ENCODE results near the gene FRY.

Gene FRY

DNA sequence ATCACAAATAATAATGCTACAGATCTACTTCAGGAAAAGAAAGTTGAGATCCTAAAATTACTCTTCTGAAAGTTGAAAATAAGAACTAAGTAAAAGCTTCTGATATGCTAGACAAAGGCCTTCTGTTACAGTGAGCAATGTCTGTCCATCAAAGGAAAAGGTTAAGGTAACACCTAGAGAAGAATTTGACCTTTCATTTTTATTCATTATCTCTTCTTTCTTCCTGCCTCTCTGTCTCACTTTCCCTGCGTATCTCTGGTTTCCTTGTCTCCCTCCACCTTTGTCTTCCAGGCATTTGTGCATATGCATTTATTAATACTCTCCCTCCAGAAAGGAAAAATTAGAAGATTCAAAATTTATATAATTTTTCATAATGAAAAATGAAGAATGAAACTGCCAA, 234.6 kb downstream of the FRY start:
- no peak for TF ChIP-seq ZNF274 (IDR thresholded peaks at IDR 0.05; ENCODE audit: low read depth, low read length)
- no peak overlapping the region for H3K4me3 ChIP-seq (ENCODE audit: low read length)

DNA sequence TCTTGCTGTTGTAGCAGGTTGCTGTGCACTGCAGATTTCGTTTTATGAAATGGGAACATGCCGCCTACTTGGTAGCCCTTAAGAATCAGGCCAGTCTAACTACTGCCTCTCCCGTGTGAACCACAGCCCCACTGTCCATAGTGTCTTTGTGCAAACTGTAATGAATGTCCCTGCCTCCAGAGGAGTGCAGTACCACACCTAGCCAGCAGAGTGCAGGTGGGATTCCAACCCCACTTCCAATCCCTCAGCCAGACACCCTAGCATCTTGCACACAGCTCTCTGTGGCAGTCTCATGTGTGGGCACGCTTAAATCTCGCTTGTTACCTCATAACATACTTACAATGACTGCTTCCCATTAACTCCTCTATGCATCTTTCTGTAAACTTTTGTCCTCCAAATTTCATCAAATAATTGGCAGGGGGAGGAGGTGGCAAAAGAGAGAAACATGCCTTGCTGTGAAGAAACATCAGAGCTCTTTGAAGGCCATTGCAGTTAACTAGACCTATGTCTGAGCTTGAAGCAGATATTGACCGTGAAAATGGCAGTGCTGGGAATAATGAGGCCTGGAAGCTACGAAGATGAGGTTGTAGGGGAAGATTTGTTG, 236.4 kb downstream of the FRY start:
- TF ChIP-seq ZNF274 (IDR thresholded peaks at IDR 0.05; ENCODE audit: low read depth, low read length) = no peak
- no peak overlapping the region for H3K4me3 ChIP-seq (ENCODE audit: low read length)

DNA sequence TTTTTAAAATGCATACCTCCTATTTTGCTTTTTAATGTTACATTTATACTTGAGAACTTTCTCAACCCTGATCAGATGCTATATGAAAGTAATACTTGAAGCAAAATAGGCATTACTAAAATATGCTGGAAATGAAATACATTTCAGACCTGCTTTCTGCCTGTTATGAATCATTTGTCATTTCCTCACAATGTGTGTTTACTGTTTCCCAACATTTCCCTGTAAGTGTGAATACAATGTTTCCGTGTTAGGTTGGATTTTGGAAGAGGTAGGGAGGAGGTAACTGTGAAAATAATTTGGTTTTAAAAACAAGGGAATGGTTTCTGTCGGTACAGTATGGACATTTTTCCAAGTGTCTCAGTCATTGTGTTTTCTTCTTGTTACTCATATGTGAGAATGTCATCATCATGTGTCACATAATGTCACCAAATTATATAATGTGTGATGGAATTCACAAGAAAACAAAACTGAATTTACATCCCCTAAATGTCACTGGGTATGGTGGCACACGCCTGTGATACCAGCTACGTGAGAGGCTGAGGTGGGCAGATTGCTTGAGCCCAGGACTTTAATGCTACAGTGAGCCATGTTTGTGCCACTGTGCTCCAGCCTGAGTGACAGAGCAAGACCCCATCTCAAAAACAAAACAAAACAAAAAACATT, 240.6 kb downstream of the FRY start:
- no peak overlapping the region for H3K4me3 ChIP-seq (ENCODE audit: low read length)
- TF ChIP-seq ZNF274 (IDR thresholded peaks at IDR 0.05; ENCODE audit: low read depth, low read length) = no peak

- no peak for TF ChIP-seq ZNF274 (IDR thresholded peaks at IDR 0.05; ENCODE audit: low read depth, low read length)
- H3K4me3 ChIP-seq (ENCODE audit: low read length) = no peak overlapping the region
These were observed 246.3 kb downstream of the FRY start for GRCh38 chr13:32277839-32278238.

- no peak for TF ChIP-seq ZNF274 (IDR thresholded peaks at IDR 0.05; ENCODE audit: low read depth, low read length)
- no peak overlapping the region for H3K4me3 ChIP-seq (ENCODE audit: low read length)
These were observed 246.9 kb downstream of the FRY start for GRCh38 chr13:32278426-32278825.

- no peak overlapping the region for H3K4me3 ChIP-seq (ENCODE audit: low read length)
- TF ChIP-seq ZNF274 (IDR thresholded peaks at IDR 0.05; ENCODE audit: low read depth, low read length) = no peak
These were observed 249.5 kb downstream of the FRY start for GRCh38 chr13:32281096-32281495.

- no peak for TF ChIP-seq ZNF274 (IDR thresholded peaks at IDR 0.05; ENCODE audit: low read depth, low read length)
- no peak overlapping the region for H3K4me3 ChIP-seq (ENCODE audit: low read length)
These were observed 250.6 kb downstream of the FRY start for GRCh38 chr13:32282096-32282711.

- no peak for TF ChIP-seq ZNF274 (IDR thresholded peaks at IDR 0.05; ENCODE audit: low read depth, low read length)
- H3K4me3 ChIP-seq (ENCODE audit: low read length) = no peak overlapping the region
These were observed 253.5 kb downstream of the FRY start for GRCh38 chr13:32284927-32285632.

DNA sequence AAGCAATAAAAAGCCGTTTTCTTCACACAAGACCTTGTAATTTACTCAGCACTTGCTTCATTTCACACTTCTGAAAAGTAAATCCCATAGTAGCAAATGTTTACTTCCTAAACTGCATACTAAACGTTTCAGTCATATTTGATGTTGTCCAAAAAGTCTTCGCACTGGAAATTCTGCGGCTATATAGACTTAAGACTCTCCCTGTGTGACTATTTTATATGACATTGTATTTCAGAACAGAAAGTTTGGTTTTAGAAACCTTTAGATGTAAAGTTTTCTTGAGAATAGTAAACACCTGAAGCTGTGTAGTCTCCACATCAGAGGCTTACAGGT, 254.0 kb downstream of the FRY start:
- no peak overlapping the region for H3K4me3 ChIP-seq (ENCODE audit: low read length)
- no peak for TF ChIP-seq ZNF274 (IDR thresholded peaks at IDR 0.05; ENCODE audit: low read depth, low read length)

- TF ChIP-seq ZNF274 (IDR thresholded peaks at IDR 0.05; ENCODE audit: low read depth, low read length) = no peak
- H3K4me3 ChIP-seq (ENCODE audit: low read length) = no peak overlapping the region
These were observed 265.6 kb downstream of the FRY start for GRCh38 chr13:32297206-32297605.

DNA sequence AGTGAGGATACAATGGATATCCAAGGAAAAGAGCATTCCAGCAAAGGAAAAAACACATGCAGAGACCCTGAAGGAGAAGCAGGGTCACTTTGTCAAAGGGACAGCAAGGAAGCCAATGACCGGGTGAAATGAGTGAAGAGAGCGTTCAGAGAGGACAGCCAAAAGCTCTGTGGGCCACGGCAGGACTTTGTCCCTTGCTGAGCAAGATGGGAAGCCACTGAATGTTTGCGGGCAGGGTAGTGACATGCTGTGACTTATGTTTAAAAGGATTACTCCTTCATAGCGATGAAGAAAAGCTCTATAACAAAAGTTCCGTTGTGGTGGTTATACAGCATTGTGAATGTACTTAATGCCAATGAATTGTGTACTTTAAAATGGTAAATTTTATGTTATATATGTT, 267.1 kb downstream of the FRY start:
- H3K4me3 ChIP-seq (ENCODE audit: low read length) = no peak overlapping the region
- no peak for TF ChIP-seq ZNF274 (IDR thresholded peaks at IDR 0.05; ENCODE audit: low read depth, low read length)

- TF ChIP-seq ZNF274 (IDR thresholded peaks at IDR 0.05; ENCODE audit: low read depth, low read length) = no peak
- H3K4me3 ChIP-seq (ENCODE audit: low read length) = no peak overlapping the region
These were observed 268.3 kb downstream of the FRY start for GRCh38 chr13:32299893-32300292.

DNA sequence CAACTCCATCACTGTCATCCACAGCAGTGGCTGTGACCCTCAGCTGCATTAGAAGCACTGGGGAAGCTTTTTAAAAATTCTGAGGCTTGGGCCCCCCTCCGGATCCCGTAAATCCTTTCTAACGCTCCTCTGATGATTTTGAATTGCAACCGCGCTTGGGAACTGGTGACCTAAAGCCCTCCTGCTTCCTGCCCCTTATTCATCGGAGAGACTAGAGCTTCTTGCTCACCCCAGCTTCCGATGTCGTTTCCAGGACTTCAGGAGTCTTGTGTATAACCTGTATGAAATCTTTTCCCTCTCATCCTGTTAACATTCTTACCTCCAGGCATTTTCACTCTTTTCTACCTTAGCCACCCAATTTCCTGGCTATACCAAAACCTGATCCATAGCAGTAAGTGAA, 268.8 kb downstream of the FRY start:
- no peak for TF ChIP-seq ZNF274 (IDR thresholded peaks at IDR 0.05; ENCODE audit: low read depth, low read length)
- no peak overlapping the region for H3K4me3 ChIP-seq (ENCODE audit: low read length)

- TF ChIP-seq ZNF274 (IDR thresholded peaks at IDR 0.05; ENCODE audit: low read depth, low read length) = no peak
- H3K4me3 ChIP-seq (ENCODE audit: low read length) = no peak overlapping the region
These were observed 269.3 kb downstream of the FRY start for GRCh38 chr13:32300920-32301319.

DNA sequence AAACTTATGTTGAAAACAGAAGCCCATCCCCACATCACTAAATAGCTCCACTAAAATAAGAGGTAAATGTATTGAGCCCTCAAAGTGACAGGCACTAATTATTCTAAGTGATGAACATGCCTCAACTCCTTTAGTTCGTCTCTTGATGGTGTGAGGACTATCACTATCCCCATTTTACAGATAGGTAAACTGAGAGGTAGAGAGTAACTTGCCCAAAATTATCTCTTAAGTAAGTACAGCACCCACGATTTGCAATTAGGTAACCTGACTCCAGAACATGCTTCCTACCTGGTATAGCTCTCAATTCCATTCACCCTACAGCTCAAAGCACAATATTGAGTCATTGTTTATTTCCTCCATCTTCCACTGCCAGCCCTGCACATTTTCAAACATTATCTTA, 270.9 kb downstream of the FRY start:
- no peak overlapping the region for H3K4me3 ChIP-seq (ENCODE audit: low read length)
- TF ChIP-seq ZNF274 (IDR thresholded peaks at IDR 0.05; ENCODE audit: low read depth, low read length) = no peak
